ENCODE measurements around the gene LCN2. TPM values are rescaled to one million over a fixed set of nuclear protein-coding genes. Genes with fewer than 3 reads are reported as not detected.
"Not testable (repeated sequence)": the region's sequence is repeated elsewhere in the genome, so short reads cannot be mapped to it uniquely, and the experiment has no call there.

LCN2 gene
- total RNA-seq, 4 donors from 2014 or later, result 36.2 to 931 (median 809) TPM

DNA sequence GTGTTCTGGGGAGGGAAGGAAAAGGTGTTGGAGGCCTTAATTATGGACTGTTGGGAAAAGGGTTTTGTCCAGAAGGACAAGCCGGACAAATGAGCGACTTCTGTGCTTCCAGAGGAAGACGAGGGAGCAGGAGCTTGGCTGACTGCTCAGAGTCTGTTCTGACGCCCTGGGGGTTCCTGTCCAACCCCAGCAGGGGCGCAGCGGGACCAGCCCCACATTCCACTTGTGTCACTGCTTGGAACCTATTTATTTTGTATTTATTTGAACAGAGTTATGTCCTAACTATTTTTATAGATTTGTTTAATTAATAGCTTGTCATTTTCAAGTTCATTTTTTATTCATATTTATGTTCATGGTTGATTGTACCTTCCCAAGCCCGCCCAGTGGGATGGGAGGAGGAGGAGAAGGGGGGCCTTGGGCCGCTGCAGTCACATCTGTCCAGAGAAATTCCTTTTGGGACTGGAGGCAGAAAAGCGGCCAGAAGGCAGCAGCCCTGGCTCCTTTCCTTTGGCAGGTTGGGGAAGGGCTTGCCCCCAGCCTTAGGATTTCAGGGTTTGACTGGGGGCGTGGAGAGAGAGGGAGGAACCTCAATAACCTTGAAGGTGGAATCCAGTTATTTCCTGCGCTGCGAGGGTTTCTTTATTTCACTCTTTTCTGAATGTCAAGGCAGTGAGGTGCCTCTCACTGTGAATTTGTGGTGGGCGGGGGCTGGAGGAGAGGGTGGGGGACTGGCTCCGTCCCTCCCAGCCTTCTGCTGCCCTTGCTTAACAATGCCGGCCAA lies 40.8 kb upstream of the LCN2 start:
- H3K27ac ChIP-seq, result peak overlapping the region in 1 of 4 donors; percentile 38
- 79 to 89% methylated on average over 12 to 14 of the region's 15 CpGs for WGBS, 2 donors
- H3K4me3 ChIP-seq, result no peak overlapping the region
- H3K36me3 ChIP-seq, result peaks cover 23 to 76% (median 46%) of the 10 kb centered on the region in 3 donors
- intact Hi-C loops (cut with DNase I), result loop anchor here (10.0 kb wide), 1 partner anchor 164 kb away; no protein-coding TSS in a partner anchor
- DNase-seq, result no peak
- no peak for TF ChIP-seq POLR2A (IDR thresholded peaks at IDR 0.05)
- no peak for TF ChIP-seq CTCF (IDR thresholded peaks at IDR 0.05)
- no peaks in the 10 kb centered on the region for H3K9me3 ChIP-seq
- no peaks in the 10 kb centered on the region for H3K27me3 ChIP-seq
- peaks cover 0 to 18% (median 0%) of the 10 kb centered on the region in 3 donors for H3K4me1 ChIP-seq

- no peaks in the 10 kb centered on the region for H3K27me3 ChIP-seq
- peak overlapping the region in 2 of 4 donors; percentile 2 to 5 for H3K27ac ChIP-seq
- WGBS, 2 donors, result 69 to 71% methylated on average over 18 to 20 of the region's 20 CpGs
- TF ChIP-seq POLR2A (IDR thresholded peaks at IDR 0.05), result no peak
- TF ChIP-seq CTCF (IDR thresholded peaks at IDR 0.05), result no peak
- peaks cover 0 to 11% (median 0%) of the 10 kb centered on the region in 3 donors for H3K4me1 ChIP-seq
- no peak for DNase-seq
- intact Hi-C loops (cut with DNase I), result loop anchor here (10.0 kb wide), 1 partner anchor 164 kb away; no protein-coding TSS in a partner anchor
- peaks cover 28 to 76% (median 40%) of the 10 kb centered on the region in 3 donors for H3K36me3 ChIP-seq
- no peaks in the 10 kb centered on the region for H3K9me3 ChIP-seq
- H3K4me3 ChIP-seq, result no peak overlapping the region
Observed at GRCh38 chr9:128109050-128109709, 40.1 kb upstream of the LCN2 start.

- H3K27me3 ChIP-seq, H3K4me3 ChIP-seq, H3K27ac ChIP-seq, DNase-seq, H3K4me1 ChIP-seq, H3K9me3 ChIP-seq: not testable (repeated sequence)
- H3K36me3 ChIP-seq, result peaks cover 16 to 69% (median 24%) of the 10 kb centered on the region in 3 donors
- intact Hi-C loops (cut with DNase I), result loop anchor here (10.0 kb wide), 1 partner anchor 77 kb away; no protein-coding TSS in a partner anchor
- WGBS, 2 donors, result 75 to 84% methylated on average over 5 to 11 of the region's 12 CpGs
Observed at GRCh38 chr9:128111726-128112125, 37.5 kb upstream of the LCN2 start.

- no peak for TF ChIP-seq CTCF (IDR thresholded peaks at IDR 0.05)
- TF ChIP-seq POLR2A (IDR thresholded peaks at IDR 0.05), result no peak
- Histone ChIP-seq H3K9me3 (no peaks in the 10 kb centered on the region), H3K36me3 (peaks cover 4 to 49% (median 5%) of the 10 kb centered on the region in 3 donors), H3K27me3 (no peaks in the 10 kb centered on the region), H3K27ac (no peak overlapping the region), H3K4me1 (peaks cover 0 to 19% (median 5%) of the 10 kb centered on the region in 3 donors), H3K4me3 (no peak overlapping the region)
- intact Hi-C loops (cut with DNase I), result loop anchor here (10.0 kb wide), 1 partner anchor 79 kb away; no protein-coding TSS in a partner anchor
- no peak for DNase-seq
- 90 to 93% methylated on average over 6 to 7 of the region's 12 CpGs for WGBS, 2 donors
Observed at GRCh38 chr9:128113526-128114325, 35.5 kb upstream of the LCN2 start.
